Hepatocyte (in vitro differentiated cells): ENCODE measurements around the gene DUSP6. TPM values are rescaled to one million over a fixed set of nuclear protein-coding genes. Genes with fewer than 3 reads are reported as not detected.

Experiments
- DNase-seq: peaks from one replicate; pipeline ENCODE4 v3.0.0-alpha.2; 2016; ENCODE audit warnings: low spot score
- H2AFZ ChIP-seq: fragments of 200-600 bp; sonication (generic); 2 replicates; pipeline ENCODE4 v1.6.0; 2016; ENCODE audit warnings: antibody characterized with exemption, mild to moderate bottlenecking
- H3K27ac ChIP-seq: fragments of 200-600 bp; sonication (generic); 2 replicates; pipeline ENCODE4 v1.5.1; 2016; ENCODE audit warnings: mild to moderate bottlenecking
- H3K27me3 ChIP-seq: fragments of 200-600 bp; sonication (generic); 2 replicates; pipeline ENCODE4 v1.6.1; 2016
- H3K36me3 ChIP-seq: fragments of 200-600 bp; sonication (generic); replicated peaks from 2 replicates; pipeline ENCODE4 v1.5.1; 2016; ENCODE audit warnings: low read depth; ENCODE audit not compliant: insufficient read depth
- H3K4me1 ChIP-seq: fragments of 200-600 bp; sonication (generic); 2 replicates; pipeline ENCODE4 v1.5.1; 2016; ENCODE audit warnings: mild to moderate bottlenecking, moderate library complexity; ENCODE audit not compliant: insufficient read depth
- H3K4me2 ChIP-seq: fragments of 200-600 bp; sonication (generic); 2 replicates; pipeline ENCODE4 v1.6.0; 2016
- H3K4me3 ChIP-seq: fragments of 200-600 bp; sonication (generic); 2 replicates; pipeline ENCODE4 v1.5.1; 2016; ENCODE audit warnings: mild to moderate bottlenecking
- H3K79me2 ChIP-seq: fragments of 200-600 bp; sonication (generic); 2 replicates; pipeline ENCODE4 v1.6.0; 2017; ENCODE audit warnings: mild to moderate bottlenecking
- H3K9me2 ChIP-seq: fragments of 200-600 bp; sonication (generic); replicated peaks from 2 replicates; pipeline ENCODE4 v1.6.0; 2017; ENCODE audit warnings: mild to moderate bottlenecking; ENCODE audit not compliant: insufficient read depth
- H3K9me3 ChIP-seq: fragments of 200-600 bp; sonication (generic); 2 replicates; pipeline ENCODE4 v1.5.1; 2016; ENCODE audit warnings: low read depth, mild to moderate bottlenecking
- H4K20me1 ChIP-seq: fragments of 200-600 bp; sonication (generic); 2 replicates; pipeline ENCODE4 v1.6.0; 2016; ENCODE audit warnings: mild to moderate bottlenecking; ENCODE audit not compliant: insufficient read depth, poor library complexity, severe bottlenecking
- EZH2 ChIP-seq: fragments of 200-600 bp; sonication (generic); IDR thresholded peaks from 2 replicates; pipeline ENCODE4 v1.6.1; 2016; ENCODE audit warnings: antibody characterized with exemption, mild to moderate bottlenecking, borderline replicate concordance
- EZH2phosphoT487 ChIP-seq: fragments of 200-600 bp; sonication (generic); IDR thresholded peaks from one replicate; pipeline ENCODE4 v1.6.1; 2018; ENCODE audit warnings: antibody characterized with exemption, mild to moderate bottlenecking, low read depth, moderate library complexity; ENCODE audit not compliant: unreplicated experiment, severe bottlenecking
- WGBS: methylation state at CpG from one replicate; pipeline ENCODE4 v1.1.6; 2016; ENCODE audit warnings: low lambda C conversion rate; ENCODE audit errors: missing lambda C conversion rate; 5-methylcytosine and 5-hydroxymethylcytosine counted together
- polyA plus RNA-seq: library from polyadenylated mRNA; unstranded; fragments of >200 nt; fragmentation: Nextera tagmentation; extraction: Ambion mirVana; gene quantifications from 2 replicates; pipeline ENCODE4 v1.2.1, GENCODE V29; 2016
- total RNA-seq: library from RNA; depleted of rRNA; stranded (reverse); fragments of >200 nt; gene quantifications from 2 replicates; pipeline ENCODE4 v1.2.3, GENCODE V29; 2014
- TF ChIP-seq, protein P1 (sequence below): fragments of 200-600 bp; sonication (generic); IDR thresholded peaks from 2 replicates; pipeline ENCODE4 v1.5.1; 2016; ENCODE audit warnings: antibody characterized with exemption, mild to moderate bottlenecking; ENCODE audit not compliant: poor library complexity

Gene DUSP6
- total and polyA plus RNA-seq, 2 experiments from 2014 or later = 51.8 to 52.5 TPM

DNA sequence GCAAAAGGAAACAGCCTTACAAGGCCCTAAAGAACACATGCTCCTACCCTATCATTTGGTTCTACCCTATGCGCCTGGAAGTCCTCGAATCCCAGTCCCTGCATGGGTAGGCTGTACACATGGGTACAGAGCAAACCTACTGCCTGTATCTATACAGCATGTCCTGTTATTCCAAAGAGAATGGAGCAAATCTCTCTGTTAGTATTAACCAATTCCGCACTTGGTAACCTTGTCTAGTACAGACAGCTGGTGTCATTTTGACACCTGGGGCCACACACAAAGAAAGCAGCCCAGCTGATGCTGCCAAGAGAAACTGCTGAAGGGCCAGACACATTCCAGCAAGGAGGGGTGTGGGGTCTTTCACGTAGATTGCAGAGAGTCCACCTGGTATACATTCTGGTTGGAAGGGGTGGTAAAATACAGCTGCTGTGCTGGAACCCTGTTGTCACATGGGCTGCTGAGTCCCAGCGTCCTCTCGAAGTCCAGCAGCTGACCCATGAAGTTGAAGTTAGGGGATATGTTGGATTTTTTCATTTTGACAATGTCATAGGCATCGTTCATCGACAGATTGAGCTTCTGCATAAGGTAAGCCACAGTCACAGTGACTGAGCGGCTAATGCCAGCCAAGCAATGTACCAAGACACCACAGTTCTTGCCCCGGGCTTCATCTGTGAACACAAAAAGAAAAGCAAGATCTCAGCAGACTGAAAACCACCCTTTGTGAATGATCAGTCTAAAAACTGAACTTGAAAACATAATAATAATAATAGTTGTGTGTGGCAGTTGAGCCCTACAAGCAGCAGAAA lies 3.2 kb downstream of the DUSP6 start:
- Histone ChIP-seq H3K79me2 (peaks cover 37% of the 10 kb centered on the region), H3K4me3 (no peak overlapping the region), H2AFZ (no peak overlapping the region), H3K27ac (no peak overlapping the region), H3K9me3 (no peaks in the 10 kb centered on the region), H3K9me2 (no peaks in the 10 kb centered on the region), H4K20me1 (peaks cover 11% of the 10 kb centered on the region), H3K4me1 (no peaks in the 10 kb centered on the region), H3K36me3 (no peaks in the 10 kb centered on the region), H3K4me2 (peak overlapping the region; percentile 78), H3K27me3 (no peaks in the 10 kb centered on the region)
- no peak for TF ChIP-seq EZH2phosphoT487
- TF ChIP-seq, protein P1, sequence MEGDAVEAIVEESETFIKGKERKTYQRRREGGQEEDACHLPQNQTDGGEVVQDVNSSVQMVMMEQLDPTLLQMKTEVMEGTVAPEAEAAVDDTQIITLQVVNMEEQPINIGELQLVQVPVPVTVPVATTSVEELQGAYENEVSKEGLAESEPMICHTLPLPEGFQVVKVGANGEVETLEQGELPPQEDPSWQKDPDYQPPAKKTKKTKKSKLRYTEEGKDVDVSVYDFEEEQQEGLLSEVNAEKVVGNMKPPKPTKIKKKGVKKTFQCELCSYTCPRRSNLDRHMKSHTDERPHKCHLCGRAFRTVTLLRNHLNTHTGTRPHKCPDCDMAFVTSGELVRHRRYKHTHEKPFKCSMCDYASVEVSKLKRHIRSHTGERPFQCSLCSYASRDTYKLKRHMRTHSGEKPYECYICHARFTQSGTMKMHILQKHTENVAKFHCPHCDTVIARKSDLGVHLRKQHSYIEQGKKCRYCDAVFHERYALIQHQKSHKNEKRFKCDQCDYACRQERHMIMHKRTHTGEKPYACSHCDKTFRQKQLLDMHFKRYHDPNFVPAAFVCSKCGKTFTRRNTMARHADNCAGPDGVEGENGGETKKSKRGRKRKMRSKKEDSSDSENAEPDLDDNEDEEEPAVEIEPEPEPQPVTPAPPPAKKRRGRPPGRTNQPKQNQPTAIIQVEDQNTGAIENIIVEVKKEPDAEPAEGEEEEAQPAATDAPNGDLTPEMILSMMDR = no peak
- no peak for TF ChIP-seq EZH2
- WGBS = 85% methylated on average over 10 of the region's 10 CpGs
- DNase-seq = no peak

DNA sequence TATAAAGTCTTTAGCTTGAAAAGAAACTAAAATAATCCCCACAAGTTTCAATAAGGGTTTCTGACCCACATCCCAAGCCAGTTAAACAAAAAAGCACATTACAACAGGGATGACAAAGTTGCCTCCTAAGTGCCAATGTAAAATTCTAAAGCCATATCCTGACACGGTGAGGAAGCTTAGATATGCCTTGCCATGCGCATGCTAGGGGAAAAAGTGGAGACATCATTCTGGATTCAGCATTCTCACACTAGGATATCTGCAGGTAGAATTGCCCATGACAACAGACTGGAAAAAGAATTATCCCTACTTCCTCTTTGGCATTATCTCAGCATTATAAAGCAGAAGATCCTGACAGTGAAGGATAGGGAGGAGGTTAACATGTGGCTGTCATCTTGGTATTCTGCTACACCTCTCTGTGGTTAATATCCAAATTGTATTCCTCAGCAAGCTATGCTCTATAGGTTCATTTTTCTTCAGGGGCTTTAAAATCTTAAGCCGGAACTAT lies 4.9 kb downstream of the DUSP6 start:
- peaks cover 11% of the 10 kb centered on the region for H4K20me1 ChIP-seq
- no peaks in the 10 kb centered on the region for H3K9me3 ChIP-seq
- 84% methylated on average over 3 of the region's 3 CpGs for WGBS
- H2AFZ ChIP-seq = no peak overlapping the region
- H3K27me3 ChIP-seq = no peaks in the 10 kb centered on the region
- H3K4me2 ChIP-seq = no peak overlapping the region
- DNase-seq = no peak
- TF ChIP-seq, protein P1 = no peak
- TF ChIP-seq EZH2 (no peak), EZH2phosphoT487 (no peak)
- H3K27ac ChIP-seq = no peak overlapping the region
- no peaks in the 10 kb centered on the region for H3K4me1 ChIP-seq
- H3K9me2 ChIP-seq = no peaks in the 10 kb centered on the region
- no peak overlapping the region for H3K4me3 ChIP-seq
- H3K36me3 ChIP-seq = no peaks in the 10 kb centered on the region
- H3K79me2 ChIP-seq = peaks cover 37% of the 10 kb centered on the region

DNA sequence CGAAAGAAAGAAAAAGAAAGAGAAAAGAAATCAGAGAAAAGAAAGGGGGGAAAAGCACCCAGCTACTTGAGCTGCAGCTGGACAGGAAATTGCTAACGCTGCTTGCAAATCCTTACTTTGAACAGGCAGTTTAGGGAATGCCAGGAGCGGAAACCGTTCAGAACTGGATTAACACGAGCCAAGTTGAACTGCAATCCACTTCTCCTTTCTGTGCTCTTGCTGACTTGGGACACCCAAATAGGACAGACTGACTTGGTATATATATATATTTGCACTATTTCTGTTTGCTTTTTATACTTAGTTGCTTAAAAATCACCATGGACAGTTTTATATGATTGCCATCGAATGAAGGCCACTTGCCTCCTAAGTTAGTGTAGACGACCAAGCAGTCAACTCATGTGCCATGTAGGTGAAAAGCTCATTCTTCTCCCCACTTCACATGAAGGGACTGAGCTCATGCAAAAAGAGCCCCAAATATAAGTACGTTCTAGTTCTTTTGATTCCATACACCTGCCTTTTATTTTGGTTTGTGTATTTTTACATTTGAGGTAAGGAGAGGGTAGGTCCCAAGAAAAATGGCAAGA lies 5.5 kb downstream of the DUSP6 start:
- no peak overlapping the region for H2AFZ ChIP-seq
- H3K27me3 ChIP-seq = no peaks in the 10 kb centered on the region
- 53% methylated on average over 8 of the region's 8 CpGs for WGBS
- peaks cover 37% of the 10 kb centered on the region for H3K79me2 ChIP-seq
- H4K20me1 ChIP-seq = peaks cover 11% of the 10 kb centered on the region
- no peaks in the 10 kb centered on the region for H3K9me3 ChIP-seq
- H3K4me3 ChIP-seq = no peak overlapping the region
- no peak for DNase-seq
- TF ChIP-seq, protein P1 = no peak
- TF ChIP-seq EZH2phosphoT487 (no peak), EZH2 (no peak)
- no peaks in the 10 kb centered on the region for H3K4me1 ChIP-seq
- H3K36me3 ChIP-seq = no peaks in the 10 kb centered on the region
- no peaks in the 10 kb centered on the region for H3K9me2 ChIP-seq
- H3K27ac ChIP-seq = no peak overlapping the region
- H3K4me2 ChIP-seq = peak overlapping the region; percentile 3
